ENCODE measurements around the gene ZNF747.
A peak's percentile ranks its signal among the peaks of the same experiment; 100 is the strongest.
"Not testable (repeated sequence)": the region's sequence is repeated elsewhere in the genome, so short reads cannot be mapped to it uniquely, and the experiment has no call there.

ZNF747 gene

DNA sequence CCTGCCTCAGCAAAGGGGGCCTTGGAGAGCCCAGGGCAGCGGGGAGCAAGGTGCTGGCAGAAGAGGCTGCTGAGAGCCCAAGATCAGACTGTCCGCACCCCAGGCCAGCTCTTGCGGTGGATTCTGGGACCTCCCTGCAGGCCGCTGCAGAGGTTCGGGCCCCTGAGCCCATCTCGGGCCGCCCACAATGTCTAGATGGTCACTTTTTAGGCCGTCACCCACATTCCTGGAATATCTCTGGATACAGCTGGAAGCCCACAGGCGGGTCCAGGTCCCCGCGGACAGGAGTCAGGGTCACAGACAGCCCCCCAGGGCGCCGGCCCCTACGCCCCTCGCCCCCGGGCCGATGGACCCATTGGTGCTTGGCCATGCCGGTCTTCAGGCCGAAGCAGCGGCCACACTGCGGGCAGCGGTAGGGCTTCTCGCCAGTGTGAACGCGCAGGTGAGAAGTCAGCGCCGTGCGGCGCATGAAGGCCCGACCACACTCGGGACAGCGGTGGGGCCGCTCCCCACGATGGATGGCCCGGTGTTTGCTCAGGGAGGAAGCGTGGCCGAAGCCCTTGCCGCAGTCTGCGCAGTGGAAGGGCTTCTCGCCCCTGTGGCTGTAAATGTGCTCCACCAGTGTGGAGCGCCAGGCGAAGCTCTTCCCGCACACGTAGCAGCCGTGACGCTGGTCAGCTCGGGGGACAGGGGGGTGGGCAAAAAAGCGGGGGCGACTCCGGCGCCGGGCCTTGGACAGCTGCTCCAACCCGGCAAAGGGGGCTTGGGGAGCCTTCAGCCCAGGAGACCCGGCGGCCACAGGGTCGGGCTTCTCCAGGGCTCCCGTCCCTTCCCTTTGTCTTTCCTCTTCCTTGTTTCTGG is 2.1 kb downstream of the ZNF747 start:
- DNase-seq = no peak

DNA sequence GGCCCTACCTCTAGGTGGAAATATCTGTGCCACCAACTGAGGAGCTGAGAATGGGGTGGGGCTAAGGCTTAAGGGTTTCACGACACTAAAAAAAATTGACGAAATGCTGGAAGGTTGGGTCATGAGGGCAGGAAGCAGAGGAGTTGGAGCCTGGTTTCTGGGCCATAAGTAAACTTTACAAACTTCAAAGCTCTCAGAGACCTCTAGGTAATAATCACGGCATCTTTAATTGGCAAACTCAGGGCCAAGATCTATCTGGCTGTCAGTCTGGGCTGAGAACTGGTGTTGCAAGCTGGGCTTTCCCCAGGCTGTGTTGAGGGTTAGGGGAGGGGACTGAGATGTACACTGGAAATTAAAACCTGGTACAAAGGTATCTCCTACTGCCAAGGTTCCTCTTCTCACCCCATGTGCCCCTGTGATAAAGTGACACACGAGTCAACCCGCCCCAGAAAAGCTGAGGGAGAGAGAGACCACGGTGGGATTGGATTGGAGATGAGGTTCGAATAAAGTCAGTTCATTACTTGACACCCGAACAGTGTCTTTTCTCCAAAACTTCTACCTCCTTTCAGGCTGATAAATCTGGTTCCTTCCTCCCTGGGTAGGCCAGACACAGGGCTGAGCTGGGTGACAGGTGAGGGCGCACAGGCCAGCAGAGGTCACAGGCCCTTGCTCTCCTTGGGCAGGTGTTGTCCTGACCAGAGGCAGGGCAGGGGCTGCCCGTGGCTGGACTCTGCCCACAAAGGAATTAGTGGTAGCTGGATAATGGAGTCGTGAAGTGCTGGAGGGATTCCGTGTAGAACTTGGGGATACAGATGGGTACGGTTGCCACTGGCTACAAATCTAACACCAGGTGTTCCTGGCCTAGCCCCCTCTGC is 4.3 kb downstream of the ZNF747 start:
- no peak for DNase-seq

DNA sequence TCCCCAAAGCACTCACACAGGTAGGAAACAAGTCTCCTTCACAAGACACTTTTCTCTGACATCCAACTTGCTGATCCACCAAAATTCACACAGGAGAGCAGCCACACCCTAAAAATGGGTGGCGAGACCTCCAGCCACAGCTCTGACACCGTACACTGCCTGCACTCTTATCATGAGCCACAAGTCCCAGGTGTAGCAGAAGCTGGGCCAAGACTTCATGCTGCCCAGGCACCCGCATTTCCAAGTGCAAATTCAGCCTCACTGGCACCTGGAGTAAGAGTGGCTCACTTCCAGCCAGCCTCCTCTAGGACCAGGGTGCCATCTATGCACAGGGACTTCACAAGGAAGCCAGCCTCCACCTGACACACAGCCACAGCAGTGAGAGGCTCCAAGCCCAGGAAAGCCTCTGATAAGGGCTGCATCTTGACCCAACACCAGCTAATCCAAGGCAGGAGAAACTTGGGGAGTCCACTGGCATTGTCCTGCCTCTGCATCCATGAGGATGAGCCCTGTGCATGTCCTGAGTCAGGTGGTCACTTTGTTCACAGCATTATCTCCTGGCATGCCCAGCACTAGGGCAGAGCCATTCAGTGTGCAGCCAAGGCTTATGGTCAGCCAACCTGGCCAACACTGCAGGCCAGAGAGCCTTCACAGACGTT is 5.7 kb downstream of the ZNF747 start:
- no peak for DNase-seq

DNA sequence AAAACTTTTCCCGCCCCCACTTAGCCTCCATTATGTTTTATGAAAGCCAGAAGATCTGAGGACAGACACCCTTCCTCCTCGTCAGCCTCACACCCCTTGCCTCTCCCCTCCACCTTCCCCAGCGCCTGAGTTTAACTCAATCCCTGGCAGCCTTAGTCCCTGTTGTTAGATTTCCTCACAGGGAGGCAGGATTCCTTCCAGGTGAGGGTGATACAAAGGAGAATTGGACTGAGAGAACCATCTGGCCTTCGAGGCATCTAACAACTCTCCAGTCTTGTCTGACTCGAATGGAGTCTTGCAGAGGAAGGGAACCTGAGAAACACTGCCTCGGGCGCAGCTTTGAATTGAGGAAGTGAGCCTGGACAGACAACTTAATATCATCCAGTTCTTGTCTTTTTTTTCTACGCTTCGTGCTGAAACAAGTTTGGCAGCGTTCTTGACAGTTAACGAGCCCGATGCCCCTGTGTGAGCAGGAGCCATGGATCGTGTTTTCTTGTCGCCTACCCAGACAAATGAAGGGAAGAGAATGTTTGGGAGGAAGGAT is 7.0 kb downstream of the ZNF747 start:
- DNase-seq = peak; percentile 20

DNA sequence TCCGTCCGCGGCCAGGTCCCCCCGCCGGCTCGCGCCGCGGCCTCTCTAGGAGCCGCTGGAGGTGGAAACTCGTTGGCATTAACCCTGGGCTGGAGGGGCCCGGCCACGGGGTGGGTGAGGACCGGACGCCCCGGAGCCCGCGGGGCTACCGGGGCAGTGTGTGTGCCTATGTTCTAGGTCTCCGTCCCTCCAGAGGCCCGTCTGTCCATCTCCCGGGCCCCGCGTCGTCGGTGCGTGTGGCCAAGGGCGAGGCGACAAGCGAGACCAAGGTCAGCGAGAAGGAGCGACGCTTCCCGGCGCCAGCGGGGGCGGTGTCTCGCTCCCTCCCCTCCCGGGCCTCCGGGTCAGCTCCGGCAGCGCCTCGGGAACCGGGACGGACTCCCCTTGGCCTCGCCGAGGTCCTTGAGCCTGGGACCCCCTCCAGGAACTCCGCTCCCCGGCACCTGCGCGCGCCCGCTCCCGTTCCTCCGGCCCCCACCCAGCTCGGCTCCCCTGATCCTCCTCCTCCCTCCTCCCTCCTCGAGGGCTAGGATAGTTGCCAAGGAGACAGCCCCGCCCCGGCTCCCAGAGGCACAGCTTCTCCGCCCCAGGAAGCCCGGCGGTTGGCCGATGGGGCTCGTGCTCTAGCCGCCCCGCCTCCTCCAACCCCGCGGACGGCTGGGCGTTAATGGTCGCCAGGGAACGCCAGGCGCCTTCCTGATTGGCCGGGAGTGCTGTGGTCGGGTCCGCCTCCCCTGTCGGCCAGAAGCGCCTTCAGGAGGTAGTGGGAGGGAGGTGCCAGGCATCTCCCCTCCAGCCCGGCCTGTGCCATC is 7.6 kb downstream of the ZNF747 start:
- DNase-seq = peak; percentile 98

DNA sequence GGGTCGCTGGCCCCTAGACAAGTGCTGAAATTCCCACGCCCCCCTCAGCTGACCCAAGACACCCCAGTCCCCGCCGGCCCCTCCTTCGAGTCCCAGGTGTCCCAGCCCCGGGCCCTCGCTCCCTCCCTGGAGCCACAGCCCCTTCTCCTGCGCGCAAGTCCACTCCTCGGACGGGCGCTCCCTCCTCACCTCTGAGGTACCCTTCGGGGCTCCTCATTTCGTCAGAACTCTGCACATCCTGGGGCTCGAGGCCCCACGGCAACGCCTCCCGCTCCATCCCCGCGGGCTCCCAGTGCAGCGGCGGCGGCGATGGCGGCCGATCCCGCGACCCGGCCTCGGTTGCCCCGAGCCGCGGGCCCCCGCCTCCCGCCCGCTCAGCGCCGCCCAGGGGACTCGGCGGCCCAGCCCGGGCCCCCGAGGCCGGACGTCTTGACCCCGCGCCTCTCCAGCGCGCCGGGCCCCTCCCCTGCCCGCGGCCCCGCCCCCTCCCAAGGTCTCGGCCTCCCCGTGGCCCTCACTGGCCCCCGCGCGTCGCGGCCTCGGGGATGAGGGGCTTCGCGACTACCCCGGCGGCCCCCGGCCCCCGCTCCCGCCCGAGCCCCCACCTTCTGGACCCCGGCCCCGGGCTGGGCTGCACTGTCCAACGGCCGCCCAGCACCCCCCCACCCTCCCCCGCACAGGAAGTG is 8.4 kb downstream of the ZNF747 start, which contains the start of gene ZNF768:
TSS of gene ZNF768 (minus strand) at position 430 of the 686 bp plus-strand sequence. CDS start at position 277, 153 bp downstream.
- peak; percentile 37 for DNase-seq

DNA sequence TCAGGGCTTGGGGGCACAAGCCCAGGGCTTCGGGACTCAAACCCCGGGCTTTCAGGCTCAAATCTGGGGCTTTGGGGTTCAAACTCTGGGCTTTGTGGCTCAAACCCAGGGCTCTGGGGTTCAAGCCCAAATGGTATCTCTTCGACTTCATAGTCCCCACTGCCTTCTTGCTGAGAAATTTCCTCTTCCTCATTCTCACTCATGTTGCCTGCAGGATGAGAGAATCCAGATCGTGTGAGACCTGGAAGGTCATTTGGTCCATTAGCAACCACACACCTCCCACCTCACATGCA is 8.9 kb downstream of the ZNF747 start:
- DNase-seq = no peak

DNA sequence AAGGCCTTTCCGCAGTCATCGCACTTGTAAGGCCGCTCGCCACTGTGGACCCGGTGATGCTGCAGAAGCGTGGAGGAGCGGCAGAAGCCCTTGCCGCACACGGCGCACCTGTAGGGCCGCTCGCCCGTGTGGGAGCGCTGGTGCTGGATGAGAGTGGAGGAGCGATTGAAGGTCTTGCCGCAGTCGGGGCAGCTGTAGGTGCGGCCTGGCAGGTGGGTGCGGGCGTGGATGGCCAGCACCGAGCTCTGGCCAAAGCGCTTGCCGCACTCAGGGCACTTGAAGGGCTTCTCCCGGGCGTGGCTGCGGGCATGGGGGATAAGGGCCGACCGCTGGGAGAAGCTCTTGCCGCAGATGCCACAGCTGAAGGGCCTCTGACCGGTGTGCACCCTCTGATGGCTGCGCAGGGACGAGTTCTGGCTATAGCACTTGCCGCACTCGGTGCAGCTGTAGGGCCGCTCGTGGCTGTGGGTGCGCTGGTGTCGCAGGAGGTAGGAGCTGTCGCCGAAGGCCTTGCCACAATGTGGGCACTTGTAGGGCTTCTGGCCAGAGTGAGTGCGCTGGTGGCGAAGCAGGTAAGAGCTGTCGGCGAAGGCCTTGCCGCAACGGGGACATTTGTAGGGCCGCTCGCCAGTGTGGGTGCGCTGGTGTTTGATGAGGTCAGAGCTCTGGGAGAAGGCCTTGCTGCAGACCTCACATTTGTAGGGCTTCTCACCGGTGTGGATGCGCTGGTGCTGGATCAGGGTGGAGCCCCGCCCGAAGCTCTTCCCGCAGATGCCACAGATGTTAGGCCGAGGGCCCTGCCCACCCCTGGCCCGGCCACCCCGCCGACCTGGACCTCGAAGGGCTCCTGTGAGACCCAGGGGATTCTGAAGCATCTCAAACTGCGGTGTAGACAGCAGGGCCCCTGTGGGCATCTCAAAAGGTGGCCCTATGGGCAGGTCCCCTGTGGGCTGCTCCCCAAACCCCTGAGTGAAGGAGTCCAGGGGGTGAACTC is 9.8 kb downstream of the ZNF747 start:
- DNase-seq = no peak

DNA sequence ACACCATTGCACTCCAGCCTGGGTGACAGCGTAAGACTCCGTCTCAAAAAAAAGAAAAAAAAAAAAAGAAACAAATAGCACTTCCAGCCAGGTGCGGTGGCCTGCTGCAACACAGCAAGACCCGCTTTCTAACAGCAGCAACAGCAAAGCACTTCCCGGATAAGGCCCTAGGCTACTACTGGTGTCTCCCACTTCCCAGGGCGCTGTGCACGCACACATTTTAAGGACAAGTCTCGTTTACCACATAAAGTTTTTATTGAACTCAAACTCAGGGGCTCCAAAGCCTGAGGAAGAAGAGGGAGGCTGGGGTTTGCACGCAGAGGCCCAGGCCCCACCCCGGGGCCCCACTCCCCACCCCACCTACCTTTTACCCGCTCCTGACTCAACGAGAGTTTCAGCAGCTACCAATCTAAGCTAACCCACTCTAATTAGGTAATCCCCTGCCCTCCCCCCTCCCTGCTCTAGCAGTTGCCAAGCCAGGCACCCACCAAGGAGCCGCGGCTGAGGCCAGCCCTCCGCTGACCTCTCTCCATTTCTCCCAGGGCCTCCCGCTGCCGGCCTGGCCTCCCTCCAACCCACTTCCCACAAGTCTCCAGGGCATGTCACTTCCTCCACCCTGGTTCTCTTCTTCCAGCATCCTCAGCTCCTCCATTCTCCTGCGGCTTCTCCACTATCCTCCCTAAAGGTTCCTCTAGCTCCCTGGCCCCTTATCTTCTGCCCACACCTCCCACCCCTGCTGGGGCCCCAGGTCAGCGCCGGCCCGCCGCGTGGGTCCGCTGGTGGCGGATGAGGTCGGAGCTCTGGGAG is 10.7 kb downstream of the ZNF747 start:
- DNase-seq = no peak

DNA sequence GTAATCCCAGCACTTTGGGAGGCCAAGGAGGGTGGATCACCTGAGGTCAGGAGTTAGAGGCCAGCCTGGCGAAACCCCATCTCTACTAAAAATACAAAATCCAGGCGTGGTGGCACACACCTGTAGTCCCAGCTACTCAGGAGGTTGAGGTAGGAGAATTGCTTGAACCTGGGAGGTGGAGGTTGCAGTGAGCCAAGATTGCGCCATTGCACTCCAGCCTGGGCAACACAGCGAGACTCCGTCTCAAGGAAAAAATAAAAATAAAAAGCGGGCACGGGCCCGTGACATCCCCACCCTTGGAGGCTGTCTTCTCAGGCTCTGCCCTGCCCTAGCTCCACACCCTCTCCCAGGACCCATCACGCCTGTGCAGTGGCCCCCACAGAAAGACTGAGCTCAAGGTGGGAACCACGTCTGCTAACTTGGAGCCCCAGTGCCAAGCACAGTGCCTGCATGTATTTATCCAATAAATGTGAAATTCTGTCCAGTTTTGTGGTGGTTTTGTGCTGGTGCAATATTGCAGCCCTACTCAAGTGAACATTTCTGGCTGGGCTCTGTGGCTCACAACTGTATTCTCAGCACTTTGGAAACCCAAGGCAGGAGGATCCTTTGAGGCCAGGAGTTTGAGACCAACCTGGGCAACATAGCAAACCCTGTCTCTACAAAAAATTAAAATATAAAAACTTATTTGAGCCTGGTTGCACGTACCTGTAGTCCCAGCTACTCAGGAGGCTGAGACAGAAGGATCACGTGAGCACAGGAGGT is 11.8 kb downstream of the ZNF747 start:
- DNase-seq = not testable (repeated sequence)

DNA sequence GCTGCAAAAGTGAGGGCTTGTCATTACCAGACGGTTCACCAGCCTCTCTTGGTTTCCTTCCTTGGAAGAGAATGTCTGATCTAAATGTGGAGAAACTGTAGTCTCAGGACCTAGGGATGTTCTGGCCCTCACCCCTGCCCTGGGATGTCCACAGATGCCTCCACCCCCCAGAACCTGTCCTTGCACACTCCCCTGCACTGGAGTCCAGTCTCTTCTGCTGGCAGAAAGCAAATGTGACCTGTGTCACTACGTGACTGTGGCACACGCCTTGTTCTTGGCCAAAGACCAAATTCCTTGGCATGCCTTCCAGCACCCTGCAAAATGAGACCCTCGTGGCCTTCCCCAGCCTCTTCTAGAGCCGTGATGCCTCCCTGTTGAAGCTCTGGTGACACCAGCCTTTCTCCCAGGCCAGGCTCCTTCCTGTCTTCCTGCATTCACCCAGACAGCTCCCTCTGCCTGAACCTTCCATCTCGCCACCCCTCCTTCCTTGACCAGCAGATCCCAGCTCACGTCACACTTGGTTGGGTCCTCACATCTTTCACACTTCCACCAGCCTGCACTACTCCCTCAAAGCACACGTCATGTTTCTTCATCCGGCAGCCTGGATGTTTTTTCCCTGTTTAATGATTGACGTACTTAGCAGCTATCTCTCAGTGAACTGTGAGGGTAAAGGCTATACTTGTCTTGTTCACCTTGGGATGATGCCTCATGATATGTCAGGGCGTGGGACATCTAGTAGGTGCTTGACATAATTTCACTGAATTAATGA is 12.6 kb downstream of the ZNF747 start:
- no peak for DNase-seq

DNA sequence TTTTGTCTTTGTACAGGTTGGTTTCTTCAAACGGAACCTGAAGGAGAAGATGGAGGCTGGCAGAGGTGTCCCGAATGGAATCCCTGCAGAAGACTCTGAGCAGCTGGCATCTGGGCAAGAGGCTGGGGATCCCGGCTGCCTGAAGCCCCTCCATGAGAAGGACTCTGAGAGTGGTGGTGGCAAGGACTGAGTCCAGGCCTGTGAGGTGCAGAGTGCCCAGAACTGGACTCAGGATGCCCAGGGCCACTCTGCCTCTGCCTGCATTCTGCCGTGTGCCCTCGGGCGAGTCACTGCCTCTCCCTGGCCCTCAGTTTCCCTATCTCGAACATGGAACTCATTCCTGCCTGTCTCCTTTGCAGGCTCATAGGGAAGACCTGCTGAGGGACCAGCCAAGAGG is 13.2 kb downstream of the ZNF747 start:
- no peak for DNase-seq

DNA sequence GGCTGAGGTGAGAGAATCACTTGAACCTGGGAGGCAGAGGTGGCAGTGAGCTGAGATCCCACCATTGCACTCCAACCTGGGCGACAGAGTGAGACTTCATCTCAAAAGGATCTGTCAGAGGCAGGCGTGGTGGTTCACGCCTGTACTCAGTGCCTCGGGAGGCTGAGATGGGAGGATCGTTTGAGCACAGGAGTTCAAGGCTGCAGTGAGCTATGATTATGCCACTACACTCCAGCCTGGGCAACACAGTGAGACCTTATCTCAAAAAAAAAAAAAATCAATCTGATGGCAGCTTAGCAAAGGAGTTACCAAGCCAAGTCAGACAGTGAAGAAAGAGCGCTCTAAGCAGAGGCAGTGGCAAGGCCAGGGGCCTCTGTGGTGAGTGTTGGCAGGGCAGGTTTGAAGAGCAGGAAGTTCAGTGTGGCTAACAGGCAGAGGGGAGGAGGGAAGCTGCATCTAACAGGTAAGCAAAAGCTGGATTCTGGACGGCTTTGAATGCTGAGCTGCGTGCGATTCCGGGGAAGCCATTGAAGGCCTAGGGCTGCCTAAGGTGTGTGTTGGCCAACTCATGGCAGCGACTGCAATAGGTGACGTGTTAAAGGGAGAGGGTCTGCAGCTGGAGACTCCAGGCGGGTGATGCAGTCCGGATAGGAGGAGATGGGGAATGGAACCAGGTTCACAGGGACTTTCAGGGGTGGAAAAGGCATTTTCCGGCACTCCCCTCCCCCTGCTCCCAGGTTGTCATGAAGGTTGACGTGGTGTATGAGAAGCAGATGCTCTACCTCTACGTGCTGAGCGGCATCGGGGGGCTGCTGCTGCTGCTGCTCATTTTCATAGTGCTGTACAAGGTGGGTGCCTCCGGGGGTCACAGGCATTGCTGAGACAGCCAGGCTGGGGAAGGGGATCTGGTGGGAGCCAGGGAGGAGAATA is 15.3 kb downstream of the ZNF747 start:
- DNase-seq = no peak

DNA sequence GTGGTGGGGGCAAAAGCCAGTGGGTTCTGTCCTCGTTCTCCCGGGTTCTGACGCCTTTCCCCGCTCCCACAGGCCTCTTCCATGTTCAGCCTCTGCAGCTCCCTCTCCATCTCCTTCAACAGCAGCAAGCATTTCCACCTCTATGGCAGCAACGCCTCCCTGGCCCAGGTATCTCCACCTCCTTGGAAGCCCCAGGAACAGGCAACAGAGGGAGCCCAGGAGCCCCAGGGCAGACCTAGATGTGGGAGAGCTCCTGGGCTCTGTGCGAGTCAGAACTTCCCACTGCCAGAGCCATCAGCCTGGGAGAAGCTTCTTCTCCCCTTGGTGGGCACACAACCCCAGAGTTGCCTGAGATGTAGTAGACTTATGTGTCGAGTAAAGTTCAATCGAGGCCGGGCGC is 16.1 kb downstream of the ZNF747 start:
- no peak for DNase-seq

DNA sequence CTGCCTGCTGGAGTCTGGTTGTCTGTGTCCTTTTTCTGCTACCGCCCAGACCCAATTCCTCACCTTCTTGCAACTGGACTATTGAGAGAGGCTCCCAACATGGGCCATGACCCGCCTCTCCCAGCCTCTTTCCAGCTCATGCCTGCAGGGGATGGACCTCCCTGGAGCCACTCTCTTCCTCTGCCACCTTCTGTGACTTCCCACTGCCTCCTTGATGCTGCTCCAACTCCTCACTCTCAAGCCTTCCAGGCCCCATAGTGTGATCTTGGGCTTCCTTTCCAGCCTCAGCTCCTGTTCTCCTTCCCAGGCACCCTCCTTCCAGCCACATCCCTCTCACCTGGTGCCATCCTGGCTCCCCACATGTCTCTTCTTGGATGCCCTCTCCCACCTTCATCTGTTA is 19.4 kb downstream of the ZNF747 start:
- DNase-seq = no peak

DNA sequence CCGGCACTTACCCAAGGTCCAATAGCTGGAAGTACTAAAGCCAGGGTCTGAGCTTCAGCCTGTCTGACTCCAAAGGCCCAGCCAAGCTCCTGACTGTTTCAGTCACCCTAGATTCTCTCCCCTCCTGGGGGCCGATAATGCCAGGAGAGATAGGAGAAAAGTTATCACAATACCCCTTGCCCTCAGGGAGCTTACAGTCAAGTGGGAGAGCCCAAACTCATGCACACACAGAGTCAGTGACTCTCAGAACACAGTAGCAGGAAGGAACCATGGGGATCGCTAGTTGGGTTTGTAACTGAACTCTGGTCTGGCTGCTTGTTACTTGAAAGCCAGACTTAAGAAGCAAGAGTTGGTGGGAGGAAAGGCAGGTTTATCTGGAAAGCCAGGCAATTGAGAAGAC is 23.1 kb downstream of the ZNF747 start:
- DNase-seq = no peak

All from NCI-H1092 treated with DMSO at 0.1 percent for 48 hours (cell line).